IMR-90 (cell line): Measurements from ENCODE around the gene PPIB.

Experiments used
- BHLHE40 ChIP-seq: fragments of 150-350 bp; IDR thresholded peaks from 2 replicates; pipeline ENCODE4 v1.6.1; 2016; ENCODE audit warnings: mild to moderate bottlenecking, low read depth, low read length
- CTCF ChIP-seq: conservative IDR thresholded peaks from 2 replicates; pipeline ENCODE4 v1.5.1; 2012; ENCODE audit warnings: mild to moderate bottlenecking, low read depth, low read length, improper control_type of control experiment
- MXI1 ChIP-seq: IDR thresholded peaks from 2 replicates; pipeline ENCODE4 v1.6.1; 2012; ENCODE audit warnings: low read depth, mild to moderate bottlenecking, low read length, moderate library complexity, borderline replicate concordance
- POLR2A ChIP-seq: IDR thresholded peaks from 2 replicates; pipeline ENCODE4 v1.6.1; 2012; ENCODE audit warnings: mild to moderate bottlenecking, low read depth, low read length
- RAD21 ChIP-seq: IDR thresholded peaks from 2 replicates; pipeline ENCODE4 v1.6.1; 2012; ENCODE audit warnings: low read length, improper control_type of control experiment

- TF ChIP-seq CTCF, result no peak
- TF ChIP-seq BHLHE40, result no peak
- no peak for TF ChIP-seq RAD21
- no peak for TF ChIP-seq POLR2A
- no peak for TF ChIP-seq MXI1
Measured at GRCh38 chr15:64146885-64147681, 15.7 kb downstream of the PPIB start.
